ENCODE results near the gene KCNG2.

KCNG2 gene

GRCh38 chr18:79785831-79786230, 11.9 kb upstream of the KCNG2 start:
- H3K36me3 ChIP-seq (ENCODE audit: control insufficient read depth in 2 of 2, insufficient read depth in 2 of 2, low read length in 2 of 2), result no peaks in the 10 kb centered on the region
- no peak overlapping the region for H3K9ac ChIP-seq (ENCODE audit: low read depth in 1 of 2, low read length in 2 of 2)
- peaks cover 3 to 4% of the 10 kb centered on the region in 2 donors for H3K27me3 ChIP-seq (ENCODE audit: control insufficient read depth in 2 of 2, insufficient read depth in 2 of 2, low read length in 2 of 2)
- no peaks in the 10 kb centered on the region for H3K9me3 ChIP-seq (ENCODE audit: control insufficient read depth in 2 of 2, low read length in 2 of 2)
- no peak overlapping the region for H3K27ac ChIP-seq (ENCODE audit: low read depth in 2 of 2, low read length in 2 of 2)
- no peaks in the 10 kb centered on the region for H3K4me1 ChIP-seq (ENCODE audit: control insufficient read depth in 2 of 2, insufficient read depth in 2 of 2, low read length in 2 of 2)
- no peak overlapping the region for H3K4me3 ChIP-seq (ENCODE audit: low read length in 2 of 2)

DNA sequence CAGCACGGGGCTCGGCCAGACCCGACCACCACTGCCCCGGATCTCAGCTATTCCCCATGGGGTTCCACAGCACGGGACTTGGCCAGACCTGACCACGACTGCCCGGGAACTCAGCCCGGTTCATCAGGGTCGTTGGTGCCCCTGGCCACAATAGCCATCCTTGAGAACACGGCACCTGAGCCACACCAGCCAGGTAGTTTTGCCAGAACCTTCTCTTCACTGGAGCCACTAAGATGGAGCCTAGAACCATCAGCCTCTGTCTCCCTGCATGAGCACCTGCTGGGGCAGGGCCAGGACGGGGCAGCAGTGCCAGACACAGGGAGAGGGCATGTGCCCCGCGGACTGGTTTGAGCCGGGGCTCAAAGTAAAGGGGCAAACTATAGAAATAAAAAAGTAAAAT, 11.4 kb upstream of the KCNG2 start:
- Histone ChIP-seq H3K4me1 (ENCODE audit: control insufficient read depth in 2 of 2, insufficient read depth in 2 of 2, low read length in 2 of 2) (no peaks in the 10 kb centered on the region), H3K27me3 (ENCODE audit: control insufficient read depth in 2 of 2, insufficient read depth in 2 of 2, low read length in 2 of 2) (peaks cover 3 to 4% of the 10 kb centered on the region in 2 donors), H3K36me3 (ENCODE audit: control insufficient read depth in 2 of 2, insufficient read depth in 2 of 2, low read length in 2 of 2) (no peaks in the 10 kb centered on the region), H3K9me3 (ENCODE audit: control insufficient read depth in 2 of 2, low read length in 2 of 2) (no peaks in the 10 kb centered on the region), H3K27ac (ENCODE audit: low read depth in 2 of 2, low read length in 2 of 2) (no peak overlapping the region), H3K4me3 (ENCODE audit: low read length in 2 of 2) (no peak overlapping the region), H3K9ac (ENCODE audit: low read depth in 1 of 2, low read length in 2 of 2) (no peak overlapping the region)

GRCh38 chr18:79786786-79787526, 10.8 kb upstream of the KCNG2 start:
- H3K9ac ChIP-seq (ENCODE audit: low read depth in 1 of 2, low read length in 2 of 2), result no peak overlapping the region
- no peaks in the 10 kb centered on the region for H3K9me3 ChIP-seq (ENCODE audit: control insufficient read depth in 2 of 2, low read length in 2 of 2)
- no peaks in the 10 kb centered on the region for H3K4me1 ChIP-seq (ENCODE audit: control insufficient read depth in 2 of 2, insufficient read depth in 2 of 2, low read length in 2 of 2)
- peaks cover 4 to 8% of the 10 kb centered on the region in 2 donors for H3K27me3 ChIP-seq (ENCODE audit: control insufficient read depth in 2 of 2, insufficient read depth in 2 of 2, low read length in 2 of 2)
- H3K36me3 ChIP-seq (ENCODE audit: control insufficient read depth in 2 of 2, insufficient read depth in 2 of 2, low read length in 2 of 2), result no peaks in the 10 kb centered on the region
- H3K27ac ChIP-seq (ENCODE audit: low read depth in 2 of 2, low read length in 2 of 2), result no peak overlapping the region
- H3K4me3 ChIP-seq (ENCODE audit: low read length in 2 of 2), result no peak overlapping the region

DNA sequence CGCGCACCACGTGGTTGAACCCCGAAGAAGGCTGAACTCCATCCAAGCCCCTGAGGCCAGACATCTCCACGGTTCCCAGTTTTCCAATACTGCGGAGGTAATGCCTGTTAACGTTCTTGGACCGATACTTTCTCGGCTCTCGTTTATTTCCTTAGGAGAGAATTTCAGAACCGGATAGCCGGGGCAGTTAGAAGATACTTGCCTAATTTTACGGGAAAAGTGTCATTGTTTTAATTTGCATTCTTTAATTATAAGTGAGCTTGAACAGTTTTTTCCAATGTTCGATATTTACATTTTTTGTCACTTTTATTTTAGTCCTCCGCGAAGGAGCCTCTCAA, 10.2 kb upstream of the KCNG2 start:
- Histone ChIP-seq H3K4me3 (ENCODE audit: low read length in 2 of 2) (no peak overlapping the region), H3K9me3 (ENCODE audit: control insufficient read depth in 2 of 2, low read length in 2 of 2) (no peaks in the 10 kb centered on the region), H3K36me3 (ENCODE audit: control insufficient read depth in 2 of 2, insufficient read depth in 2 of 2, low read length in 2 of 2) (no peaks in the 10 kb centered on the region), H3K4me1 (ENCODE audit: control insufficient read depth in 2 of 2, insufficient read depth in 2 of 2, low read length in 2 of 2) (no peaks in the 10 kb centered on the region), H3K9ac (ENCODE audit: low read depth in 1 of 2, low read length in 2 of 2) (no peak overlapping the region), H3K27ac (ENCODE audit: low read depth in 2 of 2, low read length in 2 of 2) (no peak overlapping the region), H3K27me3 (ENCODE audit: control insufficient read depth in 2 of 2, insufficient read depth in 2 of 2, low read length in 2 of 2) (peaks cover 6 to 10% of the 10 kb centered on the region in 2 donors)

DNA sequence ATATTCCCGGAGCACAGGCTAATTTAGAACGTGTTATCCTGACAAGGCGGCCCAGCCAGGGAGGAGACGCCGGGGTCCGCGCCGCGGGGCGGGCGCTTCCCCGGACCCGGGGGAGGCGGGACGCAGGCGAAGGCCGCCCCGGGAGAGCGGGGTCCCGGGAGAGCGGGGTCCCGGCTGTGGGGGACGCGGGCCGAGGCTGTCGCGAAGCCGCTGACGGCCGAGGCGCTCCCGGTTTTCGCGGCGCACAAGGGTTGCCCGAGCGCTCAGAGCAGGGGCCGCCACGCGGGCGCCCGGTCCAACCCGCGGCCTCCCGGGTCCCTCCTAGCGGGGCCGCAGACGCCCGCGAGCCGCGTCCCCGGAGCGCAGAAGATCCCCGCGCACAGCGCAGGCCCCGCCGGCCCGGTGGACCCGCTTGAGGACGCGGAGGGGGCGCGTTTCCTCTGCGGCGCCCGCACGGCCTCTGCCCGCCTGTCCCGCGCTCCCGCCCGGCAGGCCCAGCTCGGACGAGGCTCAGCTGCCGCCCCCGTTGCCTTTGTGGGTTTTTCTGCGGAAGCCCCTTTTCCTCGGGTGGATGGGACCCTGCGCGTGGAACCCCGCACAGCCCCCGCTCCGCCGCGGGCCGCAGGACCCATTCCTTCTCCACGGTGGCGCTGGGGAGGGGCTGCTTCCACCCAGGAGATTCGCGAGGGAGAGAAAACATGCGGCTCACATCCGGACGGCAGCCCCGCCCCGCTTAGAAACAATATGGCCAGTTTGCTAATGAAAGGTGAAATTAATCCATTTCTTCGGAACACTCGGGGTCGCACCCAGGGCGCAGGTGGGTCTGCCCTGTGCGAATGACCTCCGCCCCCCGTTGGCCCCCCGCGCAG, 9.6 kb upstream of the KCNG2 start:
- no peaks in the 10 kb centered on the region for H3K4me1 ChIP-seq (ENCODE audit: control insufficient read depth in 2 of 2, insufficient read depth in 2 of 2, low read length in 2 of 2)
- H3K27ac ChIP-seq (ENCODE audit: low read depth in 2 of 2, low read length in 2 of 2), result no peak overlapping the region
- H3K9me3 ChIP-seq (ENCODE audit: control insufficient read depth in 2 of 2, low read length in 2 of 2), result no peaks in the 10 kb centered on the region
- H3K36me3 ChIP-seq (ENCODE audit: control insufficient read depth in 2 of 2, insufficient read depth in 2 of 2, low read length in 2 of 2), result no peaks in the 10 kb centered on the region
- H3K27me3 ChIP-seq (ENCODE audit: control insufficient read depth in 2 of 2, insufficient read depth in 2 of 2, low read length in 2 of 2), result peaks cover 6 to 10% of the 10 kb centered on the region in 2 donors
- H3K9ac ChIP-seq (ENCODE audit: low read depth in 1 of 2, low read length in 2 of 2), result no peak overlapping the region
- no peak overlapping the region for H3K4me3 ChIP-seq (ENCODE audit: low read length in 2 of 2)

GRCh38 chr18:79788734-79789085, 9.0 kb upstream of the KCNG2 start:
- H3K4me1 ChIP-seq (ENCODE audit: control insufficient read depth in 2 of 2, insufficient read depth in 2 of 2, low read length in 2 of 2), result no peaks in the 10 kb centered on the region
- no peaks in the 10 kb centered on the region for H3K36me3 ChIP-seq (ENCODE audit: control insufficient read depth in 2 of 2, insufficient read depth in 2 of 2, low read length in 2 of 2)
- peaks cover 6 to 10% of the 10 kb centered on the region in 2 donors for H3K27me3 ChIP-seq (ENCODE audit: control insufficient read depth in 2 of 2, insufficient read depth in 2 of 2, low read length in 2 of 2)
- H3K9ac ChIP-seq (ENCODE audit: low read depth in 1 of 2, low read length in 2 of 2), result no peak overlapping the region
- no peak overlapping the region for H3K27ac ChIP-seq (ENCODE audit: low read depth in 2 of 2, low read length in 2 of 2)
- no peak overlapping the region for H3K4me3 ChIP-seq (ENCODE audit: low read length in 2 of 2)
- no peaks in the 10 kb centered on the region for H3K9me3 ChIP-seq (ENCODE audit: control insufficient read depth in 2 of 2, low read length in 2 of 2)

DNA sequence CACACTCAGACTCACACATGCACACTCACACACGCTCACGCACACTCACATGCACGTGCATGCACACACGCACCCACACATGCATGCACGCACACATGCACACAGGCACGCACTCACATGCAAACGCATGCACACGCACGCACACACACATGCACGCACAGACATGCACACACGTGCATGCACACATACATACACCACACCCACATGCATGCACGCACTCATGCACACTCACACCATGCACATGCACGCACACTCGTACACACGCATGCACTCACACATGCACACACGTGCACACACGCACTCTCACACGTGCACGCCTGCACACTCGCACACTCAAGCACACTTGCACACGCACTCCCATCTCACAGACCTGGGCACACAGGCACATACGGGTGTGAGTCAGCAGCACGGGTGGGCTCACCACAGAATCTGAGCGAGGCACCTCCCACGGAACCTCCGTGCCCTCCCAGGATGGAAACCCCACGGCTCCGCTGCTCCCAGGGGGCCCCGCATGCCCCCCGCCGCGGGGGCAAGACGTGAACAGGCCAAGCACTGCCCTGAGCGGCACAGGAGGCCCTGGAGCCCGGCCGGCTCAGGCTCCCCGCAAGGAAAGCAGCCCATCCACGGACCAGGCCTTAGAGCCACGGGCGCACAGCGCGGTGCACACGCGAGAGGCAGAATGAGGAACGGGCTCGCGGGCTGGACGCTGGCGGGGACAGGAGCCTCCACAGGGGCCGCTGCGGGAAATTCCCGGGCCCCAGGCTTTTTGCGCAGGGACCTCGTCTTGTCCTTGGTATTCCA, 8.4 kb upstream of the KCNG2 start:
- no peaks in the 10 kb centered on the region for H3K36me3 ChIP-seq (ENCODE audit: control insufficient read depth in 2 of 2, insufficient read depth in 2 of 2, low read length in 2 of 2)
- no peaks in the 10 kb centered on the region for H3K9me3 ChIP-seq (ENCODE audit: control insufficient read depth in 2 of 2, low read length in 2 of 2)
- no peak overlapping the region for H3K27ac ChIP-seq (ENCODE audit: low read depth in 2 of 2, low read length in 2 of 2)
- H3K4me1 ChIP-seq (ENCODE audit: control insufficient read depth in 2 of 2, insufficient read depth in 2 of 2, low read length in 2 of 2), result no peaks in the 10 kb centered on the region
- no peak overlapping the region for H3K4me3 ChIP-seq (ENCODE audit: low read length in 2 of 2)
- H3K9ac ChIP-seq (ENCODE audit: low read depth in 1 of 2, low read length in 2 of 2), result no peak overlapping the region
- H3K27me3 ChIP-seq (ENCODE audit: control insufficient read depth in 2 of 2, insufficient read depth in 2 of 2, low read length in 2 of 2), result peaks cover 6 to 10% of the 10 kb centered on the region in 2 donors

- Histone ChIP-seq H3K4me3 (ENCODE audit: low read length in 2 of 2) (no peak overlapping the region), H3K27me3 (ENCODE audit: control insufficient read depth in 2 of 2, insufficient read depth in 2 of 2, low read length in 2 of 2) (peaks cover 6 to 10% of the 10 kb centered on the region in 2 donors), H3K4me1 (ENCODE audit: control insufficient read depth in 2 of 2, insufficient read depth in 2 of 2, low read length in 2 of 2) (no peaks in the 10 kb centered on the region), H3K27ac (ENCODE audit: low read depth in 2 of 2, low read length in 2 of 2) (no peak overlapping the region), H3K9ac (ENCODE audit: low read depth in 1 of 2, low read length in 2 of 2) (no peak overlapping the region), H3K9me3 (ENCODE audit: control insufficient read depth in 2 of 2, low read length in 2 of 2) (no peaks in the 10 kb centered on the region), H3K36me3 (ENCODE audit: control insufficient read depth in 2 of 2, insufficient read depth in 2 of 2, low read length in 2 of 2) (no peaks in the 10 kb centered on the region)
Measured at GRCh38 chr18:79789901-79790890, 7.5 kb upstream of the KCNG2 start.

Data from mucosa of rectum (tissue), 2 donors.